ENCODE data around the gene TTC28. TPM values are rescaled to one million over a fixed set of nuclear protein-coding genes. Genes with fewer than 3 reads are reported as not detected.

TTC28 gene
- total and polyA plus RNA-seq, 10 of the 15 experiments (the other 5 are each of a cell fraction or from before 2014, with no cell fraction given): 0.15 to 8.4 (median 1.4) TPM

GRCh38 chr22:28438183-28438768 lies 241.4 kb downstream of the TTC28 start:
- no peak overlapping the region for H3K9ac ChIP-seq (ENCODE audit: control insufficient read depth, insufficient read depth, low read length)
- FAIRE-seq: no peak
- TF ChIP-seq NFIC (IDR thresholded peaks at IDR 0.05; ENCODE audit: low read depth, low read length) (no peak), ZNF24 (IDR thresholded peaks at IDR 0.05) (no peak), SMAD1 (IDR thresholded peaks at IDR 0.05; ENCODE audit: low read depth, partially characterized antibody) (no peak), ZNF217 (IDR thresholded peaks at IDR 0.05) (no peak)
- TF ChIP-seq, protein P1, sequence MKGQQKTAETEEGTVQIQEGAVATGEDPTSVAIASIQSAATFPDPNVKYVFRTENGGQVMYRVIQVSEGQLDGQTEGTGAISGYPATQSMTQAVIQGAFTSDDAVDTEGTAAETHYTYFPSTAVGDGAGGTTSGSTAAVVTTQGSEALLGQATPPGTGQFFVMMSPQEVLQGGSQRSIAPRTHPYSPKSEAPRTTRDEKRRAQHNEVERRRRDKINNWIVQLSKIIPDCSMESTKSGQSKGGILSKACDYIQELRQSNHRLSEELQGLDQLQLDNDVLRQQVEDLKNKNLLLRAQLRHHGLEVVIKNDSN (IDR thresholded peaks at IDR 0.05; ENCODE audit: borderline replicate concordance, extremely low read length, insufficient read depth, low read depth, low read length): no peak
- no peaks in the 10 kb centered on the region for H3K9me3 ChIP-seq (replicated peaks; ENCODE audit: control insufficient read depth, insufficient read depth, low read length)
- H3K79me2 ChIP-seq (ENCODE audit: control insufficient read depth, insufficient read depth, low read length): no peaks in the 10 kb centered on the region
- no peaks in the 10 kb centered on the region for H4K20me1 ChIP-seq (ENCODE audit: control insufficient read depth, insufficient read depth)
- no peak overlapping the region for H2AFZ ChIP-seq (ENCODE audit: control insufficient read depth, low read depth, low read length)
- peaks cover 4 to 5% of the 10 kb centered on the region in 2 experiments for H3K27me3 ChIP-seq (replicated peaks in 1 of 2; ENCODE audit: control insufficient read depth in 2 of 2, insufficient read depth in 2 of 2, low read length in 1 of 2)
- DNase-seq (ENCODE audit: low read depth, low spot score): no peak
- ATAC-seq: no peak
- ChIA-PET SMC1A (ENCODE audit: uncharacterized antibody, unreplicated experiment) (interaction anchor here (0.6 to 0.9 kb wide), 2 partner anchors 126 to 150 kb away, joined by 3 read pairs; no protein-coding TSS in a partner anchor), POLR2A (interaction anchor here (0.6 kb wide), 1 partner anchor 11 kb away, joined by 3 read pairs; no protein-coding TSS in a partner anchor), RAD21 (ENCODE audit: unreplicated experiment) (no interaction called here), CTCF (interaction anchor here (0.7 to 1.1 kb wide), 2 partner anchors 20 to 329 kb away, joined by 3 read pairs; no protein-coding TSS in a partner anchor)
- no peak overlapping the region for H3K4me2 ChIP-seq (ENCODE audit: control insufficient read depth, insufficient read depth)
- WGBS (ENCODE audit: insufficient coverage, insufficient replicate concordance, low lambda C conversion rate, missing lambda C conversion rate): 0% methylated on average over 1 of the region's 1 CpG
- no peak overlapping the region for H3K27ac ChIP-seq (ENCODE audit: control insufficient read depth, insufficient read depth)
- no peak overlapping the region for H3K4me3 ChIP-seq
- no peaks in the 10 kb centered on the region for H3K36me3 ChIP-seq (ENCODE audit: control insufficient read depth in 2 of 2, insufficient read depth in 2 of 2, low read length in 1 of 2)
- in situ Hi-C loops (cut with MboI): no loop called here
- no TSS peak for BruUV-seq (replicated peaks)
- intact Hi-C loops (cut with micrococcal nuclease; ENCODE audit: unreplicated experiment): no loop called here
- H3K4me1 ChIP-seq (ENCODE audit: control insufficient read depth, insufficient read depth, low read length): no peaks in the 10 kb centered on the region

DNA sequence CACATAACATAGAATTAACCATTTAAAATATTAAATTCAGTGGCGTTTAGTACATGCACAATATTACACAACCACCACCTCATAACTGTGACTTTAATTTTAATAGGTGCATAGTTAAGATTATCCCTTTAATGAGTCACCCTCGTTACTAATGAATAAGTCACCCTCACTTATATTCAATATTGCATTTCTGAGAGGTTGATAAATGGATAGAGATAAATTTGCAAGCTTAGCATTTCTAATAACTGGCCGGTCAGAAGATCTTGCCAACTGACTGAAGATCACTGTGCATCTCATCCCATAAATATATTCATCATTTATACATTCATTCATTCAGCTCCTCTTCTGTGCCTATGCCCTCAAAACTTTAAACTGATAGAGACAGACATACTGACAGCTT lies 243.7 kb downstream of the TTC28 start:
- Histone ChIP-seq H3K9me3 (replicated peaks; ENCODE audit: control insufficient read depth, insufficient read depth, low read length) (no peaks in the 10 kb centered on the region), H2AFZ (ENCODE audit: control insufficient read depth, low read depth, low read length) (no peak overlapping the region), H3K36me3 (ENCODE audit: control insufficient read depth in 2 of 2, insufficient read depth in 2 of 2, low read length in 1 of 2) (no peaks in the 10 kb centered on the region), H3K79me2 (ENCODE audit: control insufficient read depth, insufficient read depth, low read length) (no peaks in the 10 kb centered on the region), H3K4me2 (ENCODE audit: control insufficient read depth, insufficient read depth) (no peak overlapping the region), H4K20me1 (ENCODE audit: control insufficient read depth, insufficient read depth) (no peaks in the 10 kb centered on the region), H3K4me3 (no peak overlapping the region), H3K27ac (ENCODE audit: control insufficient read depth, insufficient read depth) (no peak overlapping the region), H3K27me3 (replicated peaks in 1 of 2; ENCODE audit: control insufficient read depth in 2 of 2, insufficient read depth in 2 of 2, low read length in 1 of 2) (no peaks in the 10 kb centered on the region; a peak in 1 of 4 replicates), H3K9ac (ENCODE audit: control insufficient read depth, insufficient read depth, low read length) (no peak overlapping the region), H3K4me1 (ENCODE audit: control insufficient read depth, insufficient read depth, low read length) (no peaks in the 10 kb centered on the region)
- no peak for DNase-seq (ENCODE audit: low read depth, low spot score)
- WGBS (ENCODE audit: insufficient coverage, insufficient replicate concordance, low lambda C conversion rate, missing lambda C conversion rate): 42% methylated on average over 3 of the region's 3 CpGs
- ChIA-PET SMC1A (ENCODE audit: uncharacterized antibody, unreplicated experiment) (no interaction called here), CTCF (interaction anchor here (1.0 kb wide), 1 partner anchor 106 kb away, joined by 3 read pairs; no protein-coding TSS in a partner anchor), RAD21 (ENCODE audit: unreplicated experiment) (no interaction called here), POLR2A (no interaction called here)
- in situ Hi-C loops (cut with MboI) (no loop called here), intact Hi-C loops (cut with micrococcal nuclease; ENCODE audit: unreplicated experiment) (no loop called here)
- FAIRE-seq: no peak
- no TSS peak for BruUV-seq (replicated peaks)
- ATAC-seq: no peak
- TF ChIP-seq, protein P2, sequence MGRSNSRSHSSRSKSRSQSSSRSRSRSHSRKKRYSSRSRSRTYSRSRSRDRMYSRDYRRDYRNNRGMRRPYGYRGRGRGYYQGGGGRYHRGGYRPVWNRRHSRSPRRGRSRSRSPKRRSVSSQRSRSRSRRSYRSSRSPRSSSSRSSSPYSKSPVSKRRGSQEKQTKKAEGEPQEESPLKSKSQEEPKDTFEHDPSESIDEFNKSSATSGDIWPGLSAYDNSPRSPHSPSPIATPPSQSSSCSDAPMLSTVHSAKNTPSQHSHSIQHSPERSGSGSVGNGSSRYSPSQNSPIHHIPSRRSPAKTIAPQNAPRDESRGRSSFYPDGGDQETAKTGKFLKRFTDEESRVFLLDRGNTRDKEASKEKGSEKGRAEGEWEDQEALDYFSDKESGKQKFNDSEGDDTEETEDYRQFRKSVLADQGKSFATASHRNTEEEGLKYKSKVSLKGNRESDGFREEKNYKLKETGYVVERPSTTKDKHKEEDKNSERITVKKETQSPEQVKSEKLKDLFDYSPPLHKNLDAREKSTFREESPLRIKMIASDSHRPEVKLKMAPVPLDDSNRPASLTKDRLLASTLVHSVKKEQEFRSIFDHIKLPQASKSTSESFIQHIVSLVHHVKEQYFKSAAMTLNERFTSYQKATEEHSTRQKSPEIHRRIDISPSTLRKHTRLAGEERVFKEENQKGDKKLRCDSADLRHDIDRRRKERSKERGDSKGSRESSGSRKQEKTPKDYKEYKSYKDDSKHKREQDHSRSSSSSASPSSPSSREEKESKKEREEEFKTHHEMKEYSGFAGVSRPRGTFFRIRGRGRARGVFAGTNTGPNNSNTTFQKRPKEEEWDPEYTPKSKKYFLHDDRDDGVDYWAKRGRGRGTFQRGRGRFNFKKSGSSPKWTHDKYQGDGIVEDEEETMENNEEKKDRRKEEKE (IDR thresholded peaks at IDR 0.05): no peak
- TF ChIP-seq, protein P3, sequence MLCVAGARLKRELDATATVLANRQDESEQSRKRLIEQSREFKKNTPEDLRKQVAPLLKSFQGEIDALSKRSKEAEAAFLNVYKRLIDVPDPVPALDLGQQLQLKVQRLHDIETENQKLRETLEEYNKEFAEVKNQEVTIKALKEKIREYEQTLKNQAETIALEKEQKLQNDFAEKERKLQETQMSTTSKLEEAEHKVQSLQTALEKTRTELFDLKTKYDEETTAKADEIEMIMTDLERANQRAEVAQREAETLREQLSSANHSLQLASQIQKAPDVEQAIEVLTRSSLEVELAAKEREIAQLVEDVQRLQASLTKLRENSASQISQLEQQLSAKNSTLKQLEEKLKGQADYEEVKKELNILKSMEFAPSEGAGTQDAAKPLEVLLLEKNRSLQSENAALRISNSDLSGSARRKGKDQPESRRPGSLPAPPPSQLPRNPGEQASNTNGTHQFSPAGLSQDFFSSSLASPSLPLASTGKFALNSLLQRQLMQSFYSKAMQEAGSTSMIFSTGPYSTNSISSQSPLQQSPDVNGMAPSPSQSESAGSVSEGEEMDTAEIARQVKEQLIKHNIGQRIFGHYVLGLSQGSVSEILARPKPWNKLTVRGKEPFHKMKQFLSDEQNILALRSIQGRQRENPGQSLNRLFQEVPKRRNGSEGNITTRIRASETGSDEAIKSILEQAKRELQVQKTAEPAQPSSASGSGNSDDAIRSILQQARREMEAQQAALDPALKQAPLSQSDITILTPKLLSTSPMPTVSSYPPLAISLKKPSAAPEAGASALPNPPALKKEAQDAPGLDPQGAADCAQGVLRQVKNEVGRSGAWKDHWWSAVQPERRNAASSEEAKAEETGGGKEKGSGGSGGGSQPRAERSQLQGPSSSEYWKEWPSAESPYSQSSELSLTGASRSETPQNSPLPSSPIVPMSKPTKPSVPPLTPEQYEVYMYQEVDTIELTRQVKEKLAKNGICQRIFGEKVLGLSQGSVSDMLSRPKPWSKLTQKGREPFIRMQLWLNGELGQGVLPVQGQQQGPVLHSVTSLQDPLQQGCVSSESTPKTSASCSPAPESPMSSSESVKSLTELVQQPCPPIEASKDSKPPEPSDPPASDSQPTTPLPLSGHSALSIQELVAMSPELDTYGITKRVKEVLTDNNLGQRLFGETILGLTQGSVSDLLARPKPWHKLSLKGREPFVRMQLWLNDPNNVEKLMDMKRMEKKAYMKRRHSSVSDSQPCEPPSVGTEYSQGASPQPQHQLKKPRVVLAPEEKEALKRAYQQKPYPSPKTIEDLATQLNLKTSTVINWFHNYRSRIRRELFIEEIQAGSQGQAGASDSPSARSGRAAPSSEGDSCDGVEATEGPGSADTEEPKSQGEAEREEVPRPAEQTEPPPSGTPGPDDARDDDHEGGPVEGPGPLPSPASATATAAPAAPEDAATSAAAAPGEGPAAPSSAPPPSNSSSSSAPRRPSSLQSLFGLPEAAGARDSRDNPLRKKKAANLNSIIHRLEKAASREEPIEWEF (IDR thresholded peaks at IDR 0.05; ENCODE audit: insufficient replicate concordance, low read depth, low read length): no peak

Measured in GM12878 (cell line).